Measurements from ENCODE around the gene CUBN. TPM values are rescaled to one million over a fixed set of nuclear protein-coding genes. Genes with fewer than 3 reads are reported as not detected.

The CUBN gene
- total RNA-seq, 1 donor from 2014 or later, result 2.1 TPM

Other genes starting within 250 kb of the CUBN start
- gene TRDMT1, start 71.9 kb upstream of the CUBN start, total RNA-seq, result 2.0 and 7.8 TPM in 2 replicates
- 9,268 and 12,149 TPM in 2 replicates for gene VIM, start 98.4 kb upstream of the CUBN start, total RNA-seq